NCI-H460 (cell line): Measurements from ENCODE around the gene PIGM. TPM values are rescaled to one million over a fixed set of nuclear protein-coding genes. Genes with fewer than 3 reads are reported as not detected.

Source experiments
- DNase-seq: peaks from one replicate; pipeline ENCODE4 v3.0.0-alpha.2; 2016; ENCODE audit warnings: low read depth; ENCODE audit errors: extremely low read depth
- polyA plus RNA-seq: library from polyadenylated mRNA; depleted of rRNA; stranded (reverse); fragments of >200 nt; gene quantifications from 2 replicates; pipeline ENCODE4 v1.2.3, GENCODE V29; 2014; cell fraction: nucleus; rRNA removed
- total RNA-seq: library from RNA; depleted of rRNA; stranded (reverse); fragments of >200 nt; shearing (Covaris generic); gene quantifications from 2 replicates; pipeline ENCODE4 v1.2.3, GENCODE V29; 2014; rRNA removed

The PIGM gene
- total RNA-seq = 6.9 and 7.2 TPM in 2 replicates
- 8.9 and 11.7 TPM in 2 replicates for polyA plus RNA-seq

DNA sequence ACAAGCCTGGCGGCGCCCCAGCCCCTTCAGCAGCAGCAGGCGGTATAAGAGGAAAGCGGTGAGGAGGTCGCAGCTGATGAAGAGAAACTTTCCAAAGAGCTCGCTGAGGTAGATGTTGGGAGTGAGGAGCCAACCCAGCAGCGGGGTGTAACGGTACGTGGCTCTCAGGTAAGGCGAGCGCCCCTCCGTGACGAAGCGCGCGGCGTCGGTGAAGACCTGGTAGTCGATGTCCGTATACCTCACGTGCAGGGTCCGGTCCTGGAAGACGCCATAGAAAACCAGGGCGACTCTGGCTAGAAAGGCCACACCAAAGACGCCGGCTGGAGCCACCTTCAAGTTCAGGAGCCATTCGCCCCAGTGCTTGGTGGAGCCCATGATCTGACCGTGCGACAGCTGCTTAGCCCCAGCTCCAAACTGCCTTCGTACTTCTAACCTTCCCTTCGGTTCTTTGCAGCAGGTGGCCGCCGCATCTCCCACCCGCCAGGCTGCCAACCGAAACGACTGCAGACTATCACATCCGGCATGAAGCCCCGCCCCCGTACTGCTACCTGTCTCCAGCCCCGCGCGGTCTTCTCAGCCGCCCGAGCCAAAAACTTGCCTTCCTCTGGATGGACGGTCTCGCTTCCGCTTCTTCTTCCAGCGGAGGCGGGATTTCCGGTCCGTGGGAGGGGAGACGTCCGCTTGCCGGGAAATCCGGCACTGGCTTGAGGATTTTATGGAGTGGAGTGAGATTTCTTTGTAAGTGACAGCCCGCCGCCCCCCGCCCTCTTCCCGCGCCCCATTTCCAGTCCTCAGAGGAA is at the start of gene PIGM:
Gene PIGM, minus strand, starts transcription at position 626 of the 800 bp plus-strand sequence. Its CDS starts 251 bp downstream, at position 375.
- peak; percentile 90 for DNase-seq

DNA sequence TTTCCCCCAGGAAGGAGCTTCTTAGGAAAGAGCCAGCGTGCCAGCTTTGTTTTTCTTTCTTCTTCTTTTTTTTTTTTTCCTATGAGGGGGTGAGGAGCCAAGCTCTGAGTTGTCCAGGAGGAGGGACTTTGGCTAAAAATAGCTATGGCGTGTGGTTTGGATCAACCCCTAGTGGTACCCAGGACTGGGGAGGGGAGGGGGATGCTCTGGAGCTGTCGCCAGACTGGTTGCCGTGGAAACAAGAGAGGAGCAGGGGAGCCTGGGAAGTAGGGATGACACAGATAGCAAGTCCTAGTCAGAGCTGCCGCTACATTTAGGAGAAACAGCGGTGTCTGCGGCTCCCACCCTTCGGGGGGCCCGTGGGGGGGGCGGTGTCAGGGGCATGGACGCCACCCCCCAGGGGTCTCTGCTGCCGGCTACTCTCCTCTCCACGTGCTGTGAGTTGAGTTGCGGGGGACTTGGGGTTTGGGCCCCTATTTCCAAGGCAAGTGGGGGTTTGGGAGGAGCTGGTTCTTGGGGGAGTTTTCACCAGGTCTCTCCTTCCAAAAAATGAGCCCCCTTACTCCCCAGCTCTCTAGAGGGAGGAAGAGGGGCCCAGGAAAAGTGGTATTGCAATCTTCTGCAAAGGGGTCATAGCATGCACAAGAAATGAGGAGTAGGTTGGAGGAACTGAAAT is 49.6 kb upstream of the PIGM start, which contains the start of gene KCNJ9:
Gene KCNJ9, plus strand, starts transcription at position 278 of the 676 bp plus-strand sequence. CDS start 2,493 bp downstream, outside the sequence.
- no peak for DNase-seq

DNA sequence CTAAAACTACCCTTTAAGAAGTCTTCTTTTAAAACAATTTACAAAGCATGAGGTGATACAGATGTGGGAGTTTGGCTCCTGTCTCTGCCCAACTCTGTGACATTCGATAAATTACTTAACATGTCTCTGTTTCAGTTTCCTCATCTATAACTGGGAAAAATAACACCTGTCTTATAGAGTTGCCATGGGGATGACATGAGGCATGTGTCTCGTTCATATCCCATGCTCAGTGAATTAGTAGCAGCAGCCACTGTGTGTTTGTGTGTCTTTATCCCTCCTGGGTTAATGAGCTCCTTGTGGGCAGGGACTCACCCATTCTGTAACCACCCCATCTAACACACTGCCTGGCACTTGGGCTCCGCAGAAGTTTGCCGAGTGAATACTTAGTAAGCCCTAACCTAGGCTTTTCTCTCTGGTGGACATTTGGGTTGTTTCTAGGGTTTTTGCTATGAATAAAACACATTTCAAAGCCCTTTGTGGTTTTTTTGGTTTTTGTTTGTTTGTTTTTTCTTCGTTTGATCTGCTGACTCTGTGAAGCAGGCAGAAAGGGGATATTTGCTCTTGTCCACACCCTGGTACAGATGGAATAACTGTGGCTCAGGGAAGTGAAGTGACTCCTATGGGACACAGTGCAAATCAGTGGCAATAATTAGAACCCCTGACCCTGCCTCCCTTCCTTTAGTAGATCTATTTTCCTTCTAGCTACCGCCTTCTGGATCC is 48.8 kb upstream of the PIGM start:
- DNase-seq = no peak

DNA sequence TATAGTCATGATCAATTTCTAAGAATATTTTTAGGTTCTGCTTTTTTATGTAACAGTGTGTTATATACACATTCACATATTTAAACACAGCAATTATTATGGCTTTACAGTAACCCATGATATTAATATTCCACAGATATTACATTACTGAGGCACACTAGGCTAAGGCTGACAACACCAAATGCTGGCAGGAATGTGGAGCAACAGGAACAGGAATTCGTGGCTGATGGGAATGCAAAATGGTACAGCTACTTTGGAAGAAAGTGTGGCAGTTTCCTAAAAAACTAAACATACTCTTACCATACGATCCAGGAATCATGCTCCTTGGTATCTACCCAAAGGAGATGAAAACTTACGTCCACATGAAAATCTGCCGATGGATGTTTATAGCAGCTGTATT is 47.7 kb upstream of the PIGM start:
- no peak for DNase-seq

DNA sequence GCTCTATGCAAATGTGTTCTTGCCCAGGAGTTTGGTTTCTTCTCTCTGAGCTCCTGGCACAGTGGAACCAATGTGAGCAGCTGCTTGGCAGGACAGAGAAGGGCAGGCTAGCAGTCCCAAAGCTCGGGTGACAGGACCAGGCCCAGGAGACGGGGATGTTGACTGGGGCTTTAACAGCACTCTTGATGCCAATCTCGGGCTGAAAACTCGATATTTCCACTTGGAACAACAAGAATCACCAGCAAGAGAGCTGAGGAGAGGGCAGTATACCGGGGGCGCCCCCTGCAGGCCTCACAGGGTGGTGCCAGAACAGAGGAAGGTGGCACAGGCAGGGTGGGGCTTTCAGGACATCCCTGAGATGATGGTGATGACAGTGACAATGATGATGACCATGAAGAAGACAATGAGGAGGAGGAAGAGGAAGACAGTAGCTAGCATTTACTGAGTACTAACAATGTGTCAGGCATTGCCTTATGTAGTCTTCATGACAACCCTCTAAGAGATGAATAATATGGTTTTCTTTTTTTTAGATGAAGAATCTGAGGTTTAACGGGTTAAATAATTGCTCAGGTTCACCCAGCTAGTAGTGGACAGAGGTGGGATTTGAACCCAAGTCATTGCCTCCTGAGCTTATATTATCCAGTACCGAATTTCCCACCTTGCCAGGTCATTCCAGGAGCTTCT is 46.9 kb upstream of the PIGM start:
- DNase-seq = peak; percentile 42

DNA sequence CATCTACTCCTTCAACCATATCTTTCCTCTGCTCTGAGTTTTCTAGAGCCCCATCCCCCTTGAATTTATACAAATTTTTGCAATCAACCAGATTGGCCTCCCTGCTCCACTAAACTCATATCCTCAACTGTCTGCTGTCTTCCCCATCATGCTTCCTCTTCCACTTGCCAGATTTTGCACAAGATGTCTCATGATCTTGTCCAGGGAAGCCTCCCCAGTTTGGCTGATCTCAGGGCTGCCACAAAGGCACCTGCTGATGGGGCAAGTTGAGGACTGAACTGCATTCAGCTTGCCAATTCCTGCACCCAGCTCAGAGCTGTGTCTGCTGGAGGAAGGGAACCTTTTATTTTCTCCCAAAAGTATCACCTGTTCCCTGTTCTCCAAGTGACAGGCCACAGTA is 45.7 kb upstream of the PIGM start:
- no peak for DNase-seq

DNA sequence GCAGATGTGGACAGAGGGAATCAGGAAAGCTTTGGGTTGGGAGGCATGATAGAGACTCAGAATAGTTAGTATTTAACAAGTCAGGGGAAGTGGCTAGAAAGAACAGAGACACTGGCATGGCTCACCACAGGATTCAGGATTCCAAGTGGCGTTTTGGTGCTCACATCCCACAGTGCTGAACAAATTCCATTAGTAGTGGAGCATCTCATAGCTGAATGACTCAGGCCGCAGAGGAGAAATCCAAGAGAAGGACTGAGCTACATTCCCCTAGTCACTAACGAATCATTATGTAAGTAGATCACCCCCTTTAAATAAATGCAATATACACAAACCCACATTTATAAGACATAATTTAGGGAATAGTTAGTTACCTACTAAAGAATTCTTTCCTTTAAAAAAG is 44.5 kb upstream of the PIGM start:
- no peak for DNase-seq

DNA sequence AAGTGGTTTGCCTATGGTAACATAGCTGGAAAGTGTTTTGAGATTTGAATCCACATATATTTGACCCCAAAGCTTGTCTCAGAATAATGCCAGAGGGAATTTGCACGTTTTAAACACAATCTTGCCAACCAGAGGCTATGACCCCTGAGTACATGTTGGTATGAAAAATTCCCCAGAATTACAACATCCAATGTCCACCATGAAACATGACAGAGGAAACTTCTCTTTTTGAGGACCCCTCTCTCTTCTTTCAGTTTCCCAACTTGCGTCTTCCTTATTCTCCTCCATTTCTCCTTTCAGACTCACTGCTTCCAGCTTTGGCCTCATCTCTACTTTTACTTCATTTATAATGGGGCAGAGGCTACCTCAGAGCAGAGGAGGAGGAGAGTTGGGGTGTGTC is 44.0 kb upstream of the PIGM start:
- DNase-seq = no peak

DNA sequence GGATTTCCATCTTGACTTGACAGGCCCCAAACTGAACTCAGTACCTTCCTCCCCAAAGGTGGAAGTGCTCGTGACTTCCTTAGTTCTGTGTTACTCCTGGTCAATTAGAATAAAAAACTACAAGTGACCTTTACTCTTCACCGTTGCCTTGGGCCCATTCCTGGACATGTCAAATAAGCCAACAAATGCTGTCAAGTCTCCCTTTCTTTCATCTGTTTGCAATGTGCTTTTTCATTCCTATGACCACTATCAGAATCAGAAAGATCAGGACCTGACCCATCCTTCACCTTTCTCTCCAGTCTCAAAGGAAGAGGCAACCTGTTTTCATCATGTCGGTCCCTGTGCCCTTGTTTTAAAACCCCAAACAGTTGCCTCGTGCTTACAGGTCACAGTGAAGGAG is 43.1 kb upstream of the PIGM start:
- DNase-seq = no peak

DNA sequence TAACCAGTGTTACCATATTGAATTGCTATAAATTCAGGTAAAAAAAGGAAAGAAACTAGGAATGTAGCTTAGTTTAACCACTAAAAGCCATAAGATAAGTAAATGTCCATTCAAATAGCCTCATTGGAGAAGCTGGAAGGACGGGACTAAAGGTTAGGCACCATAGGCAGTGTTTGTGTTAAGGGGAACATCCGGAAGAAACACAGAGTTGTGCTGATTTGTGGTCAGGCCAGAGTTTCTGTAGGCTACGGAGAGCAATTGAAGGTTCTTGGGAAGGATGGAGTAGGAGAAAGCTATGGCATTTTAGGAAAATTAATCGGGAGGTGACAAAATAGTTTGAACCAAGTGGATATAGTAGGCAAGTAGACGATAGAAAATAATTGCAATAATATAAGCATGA is 39.5 kb upstream of the PIGM start:
- DNase-seq = no peak

DNA sequence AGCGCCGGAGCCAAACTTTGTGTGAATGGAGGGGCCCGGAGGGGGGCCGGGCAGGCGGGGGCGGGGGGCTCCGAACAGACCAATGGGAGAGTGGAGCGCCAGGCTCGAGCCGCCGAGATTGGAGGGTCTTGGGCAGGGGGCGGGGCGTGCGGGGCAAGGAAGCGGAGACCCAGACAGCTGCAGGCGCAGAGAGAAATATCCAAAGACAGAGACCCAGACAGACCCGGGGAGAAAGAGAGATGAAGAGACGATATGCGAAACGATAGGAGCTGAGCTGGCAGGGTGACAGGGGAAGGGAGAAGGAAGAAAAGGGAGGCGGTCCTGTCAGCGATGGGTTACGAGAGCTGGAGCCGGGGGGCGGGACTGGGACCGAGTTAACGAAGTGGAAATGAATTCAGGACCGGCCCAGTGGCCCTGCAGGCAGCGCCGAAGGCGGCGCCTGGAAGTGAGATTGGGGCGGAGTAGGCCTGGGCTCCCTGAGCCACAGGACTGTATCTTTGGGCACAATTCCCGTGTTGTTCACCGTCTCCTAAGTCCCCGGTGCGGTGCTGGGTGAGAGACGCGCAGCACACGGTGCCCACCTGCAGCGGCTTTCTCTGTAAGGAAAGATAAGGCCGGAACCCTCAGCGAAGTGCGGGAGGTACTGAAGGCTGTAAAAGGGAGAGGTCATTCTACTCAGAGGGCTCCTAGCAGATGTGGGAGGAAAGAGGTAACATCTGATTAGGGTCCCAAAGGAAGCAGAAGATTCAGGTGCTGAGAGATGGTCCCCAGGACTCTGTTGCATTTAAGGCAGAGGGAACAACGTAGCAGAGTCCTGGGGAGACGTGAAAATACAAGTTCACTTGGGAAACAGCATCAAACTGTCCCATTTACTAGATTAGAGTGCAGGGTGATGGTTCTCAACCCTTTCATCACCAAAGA is 38.7 kb upstream of the PIGM start:
- peak; percentile 15 for DNase-seq

DNA sequence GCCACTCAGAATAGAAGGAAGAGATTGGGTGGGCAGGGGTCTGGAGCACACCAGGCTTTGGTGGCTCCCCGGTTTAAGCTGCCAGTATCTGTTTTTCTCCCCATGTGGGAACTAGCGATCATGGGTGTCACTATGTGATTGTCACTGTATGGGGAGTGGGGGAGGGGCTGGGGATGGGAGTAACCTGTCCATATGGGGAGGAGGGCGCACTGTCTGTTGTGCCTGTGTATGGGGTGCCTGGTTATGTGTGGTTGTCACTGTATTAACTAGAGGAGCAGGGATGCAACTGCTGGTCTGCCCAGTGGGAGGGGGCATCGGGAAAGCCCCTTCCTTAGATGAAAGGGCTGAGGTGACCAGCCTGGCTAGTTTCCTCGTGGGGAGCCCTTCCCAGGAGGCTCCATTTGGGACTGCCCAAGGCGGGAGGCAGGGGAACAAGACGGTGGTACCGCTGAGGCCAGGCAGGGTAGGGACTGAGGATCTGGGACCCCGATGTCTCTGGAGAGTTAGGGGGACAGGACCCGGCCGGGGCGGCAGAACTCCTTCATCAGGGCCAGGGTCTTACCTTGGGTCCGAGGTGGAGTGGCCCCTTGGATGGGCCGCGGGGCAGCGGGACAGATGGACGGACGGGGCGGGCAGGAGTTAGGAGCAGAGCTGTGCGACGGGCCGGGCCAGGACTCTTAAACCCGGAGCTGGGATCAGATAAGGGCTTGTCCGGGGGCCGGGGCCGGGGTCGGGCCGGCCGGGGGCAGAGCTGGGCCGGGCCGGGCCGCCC is 37.9 kb upstream of the PIGM start, which contains the start of gene KCNJ10:
Gene KCNJ10, minus strand, starts transcription at position 701 of the 772 bp plus-strand sequence. CDS start 27,628 bp downstream, outside the sequence.
- DNase-seq = no peak

DNA sequence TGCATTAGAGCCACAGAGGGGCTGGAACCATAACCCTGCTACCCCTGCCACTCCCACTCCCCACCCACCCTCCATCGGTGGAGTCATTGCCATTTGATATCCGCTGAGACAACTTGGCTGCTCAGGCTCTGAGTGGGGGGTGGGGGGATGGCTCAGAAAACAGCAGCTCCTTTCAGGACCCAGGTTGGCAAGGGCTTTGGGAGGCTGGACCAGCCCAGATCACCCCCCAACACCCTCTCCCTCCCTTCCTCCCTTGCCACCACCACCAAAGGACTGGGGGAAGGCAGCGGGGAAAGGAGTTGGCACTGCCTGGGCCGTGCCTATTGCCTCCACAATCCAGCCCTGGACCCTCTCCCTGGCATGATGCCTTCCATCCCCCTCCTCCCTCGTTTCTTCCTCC is 36.4 kb upstream of the PIGM start:
- no peak for DNase-seq

DNA sequence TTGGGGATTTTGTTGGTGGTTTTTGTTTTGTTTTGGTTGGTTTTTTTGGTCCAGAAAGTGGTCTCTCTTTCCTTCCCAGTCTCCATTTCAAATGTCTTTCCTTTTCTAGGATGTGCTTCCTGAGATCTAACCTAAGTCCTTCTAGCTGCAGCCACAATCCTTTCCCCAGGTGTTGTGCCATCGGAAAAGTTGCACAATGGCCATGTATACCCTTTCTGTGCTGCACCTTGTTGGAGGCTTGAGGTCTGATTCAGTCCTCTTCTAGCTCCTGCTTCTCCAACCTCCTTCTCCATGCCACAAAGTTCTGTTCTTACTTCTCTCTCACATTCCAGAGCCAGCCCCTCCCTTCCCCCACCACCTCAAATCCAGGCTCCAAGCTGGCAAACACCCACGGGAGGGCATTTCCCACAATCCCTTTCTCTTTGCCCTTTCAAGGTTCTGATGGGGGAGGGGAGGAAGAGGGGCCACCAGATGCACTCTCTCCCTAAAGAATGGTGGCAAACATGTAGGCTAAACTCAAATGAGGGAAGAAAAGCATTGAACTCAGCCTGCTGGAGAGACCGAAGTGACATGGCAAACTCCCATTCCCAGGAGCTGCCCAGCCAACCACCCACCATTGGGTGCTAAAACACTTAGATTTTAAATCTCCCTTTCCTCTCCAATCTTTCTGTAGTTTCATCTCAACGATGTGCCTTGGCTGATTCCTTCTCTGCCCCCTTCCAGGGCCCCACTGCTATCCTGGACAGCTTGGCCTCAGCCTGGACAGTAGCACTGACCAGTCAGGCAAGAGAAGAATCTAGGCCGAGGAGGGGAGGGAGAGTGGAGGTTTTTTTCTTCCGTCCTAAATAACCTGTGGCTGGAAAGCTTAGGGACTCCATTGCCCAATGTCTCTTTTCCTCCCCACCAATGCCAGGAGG is 35.3 kb upstream of the PIGM start:
- no peak for DNase-seq

DNA sequence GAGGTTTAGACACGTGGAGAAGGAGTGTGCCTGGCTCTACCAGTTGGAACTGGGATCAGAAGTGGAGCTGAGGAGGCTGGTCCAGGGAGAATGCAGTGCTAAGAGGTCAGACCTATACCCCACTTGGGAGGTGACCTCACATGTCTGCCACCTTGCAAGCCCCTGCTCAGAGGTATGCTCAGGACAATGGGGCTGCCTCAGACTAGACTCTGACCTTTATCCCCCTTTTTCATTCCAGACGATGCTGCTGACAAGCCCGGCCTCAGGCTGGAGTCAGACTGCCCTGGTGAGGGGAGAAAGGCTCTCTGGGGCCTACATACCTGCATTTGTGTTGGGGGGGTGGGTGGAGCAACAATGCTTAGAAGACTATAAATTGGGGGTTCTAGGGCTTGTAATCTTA is 33.0 kb upstream of the PIGM start:
- DNase-seq = no peak

DNA sequence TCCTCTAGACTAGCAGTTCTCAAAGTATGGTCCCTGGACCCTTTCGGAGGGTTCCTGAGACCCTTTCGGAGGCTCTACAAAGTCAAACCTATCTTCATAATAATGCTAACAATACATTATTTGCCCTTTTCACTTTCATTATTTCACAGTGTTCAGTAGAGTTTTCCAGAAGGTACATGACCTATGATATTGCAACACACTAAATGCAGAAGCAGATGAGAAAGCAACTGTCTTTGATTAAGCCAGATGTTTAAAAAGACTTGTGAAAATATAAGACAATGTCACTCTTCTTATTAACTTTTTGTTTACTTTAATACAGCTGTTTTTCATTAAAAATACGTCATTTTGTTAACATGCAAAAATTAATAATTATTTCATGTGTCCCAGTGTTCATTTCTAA is 32.4 kb upstream of the PIGM start:
- no peak for DNase-seq

DNA sequence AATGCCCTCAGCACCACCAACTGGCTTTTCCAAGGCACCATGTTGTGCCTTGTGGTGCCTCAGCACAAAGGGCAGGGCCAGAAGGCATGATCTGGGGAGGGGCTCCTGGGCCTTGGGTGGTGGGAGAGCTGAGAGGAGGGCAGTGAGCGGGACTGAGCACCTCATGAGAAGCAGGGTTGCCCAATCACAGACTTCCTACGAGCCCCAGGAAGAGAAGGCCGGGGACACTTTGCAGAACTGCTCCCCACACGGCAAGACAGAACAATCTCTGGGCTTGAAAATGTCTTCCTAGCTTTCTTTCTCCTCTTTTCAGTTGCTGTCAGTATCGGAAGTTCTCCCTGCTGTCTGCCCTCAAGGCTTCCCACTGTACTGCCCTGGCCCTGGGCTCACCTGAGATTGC is 31.4 kb upstream of the PIGM start:
- no peak for DNase-seq

DNA sequence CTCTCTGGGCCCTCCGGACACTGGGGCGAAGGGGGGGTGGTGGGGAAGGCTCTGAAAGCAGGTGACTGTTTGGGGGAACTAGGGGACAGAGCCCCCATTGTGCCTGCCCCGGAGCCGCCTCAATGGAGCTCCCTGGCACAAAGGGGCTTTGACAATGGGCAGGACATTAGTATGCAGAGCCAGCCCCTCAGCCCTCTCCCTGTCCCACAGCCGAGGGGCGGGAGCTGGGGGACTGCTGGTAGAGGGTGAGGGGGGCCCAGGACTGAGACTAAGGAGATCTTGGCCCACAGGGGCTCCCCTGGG is 30.4 kb upstream of the PIGM start:
- no peak for DNase-seq
